T-helper 9 cell (primary cell): Measurements from ENCODE around the gene HSD17B12.
"Not testable (repeated sequence)": the region's sequence is repeated elsewhere in the genome, so short reads cannot be mapped to it uniquely, and the experiment has no call there.

ENCODE experiments used
- DNase-seq: peaks from one replicate; pipeline ENCODE4 v3.0.0-alpha.2; 2020
- total RNA-seq, 2 donors: gene quantifications; one replicate each; lab custom pipeline; 2026; lab: John Stamatoyannopoulos, UW

Gene HSD17B12
- 13.3 to 15.9 reads per million in 2 donors for total RNA-seq

- peak; percentile 97 for DNase-seq
These were observed at the start of gene HSD17B12 for GRCh38 chr11:43680521-43681400. HSD17B12 (plus strand) TSS chr11:43680738; CDS start chr11:43680828, 90 bp downstream.

- no peak for DNase-seq
These were observed 48.8 kb upstream of the HSD17B12 start for GRCh38 chr11:43631732-43632131.

GRCh38 chr11:43632181-43632580, 48.4 kb upstream of the HSD17B12 start:
- DNase-seq, result no peak

- no peak for DNase-seq
These were observed 41.8 kb upstream of the HSD17B12 start for GRCh38 chr11:43638717-43639116.

GRCh38 chr11:43639224-43639623, 41.3 kb upstream of the HSD17B12 start:
- DNase-seq, result no peak

GRCh38 chr11:43639920-43640319, 40.6 kb upstream of the HSD17B12 start:
- no peak for DNase-seq

- peak; percentile 79 for DNase-seq
These were observed 36.5 kb upstream of the HSD17B12 start for GRCh38 chr11:43643898-43644620.

- DNase-seq, result no peak
These were observed 35.8 kb upstream of the HSD17B12 start for GRCh38 chr11:43644621-43645299.

- DNase-seq, result no peak
These were observed 33.8 kb upstream of the HSD17B12 start for GRCh38 chr11:43646767-43647166.

- no peak for DNase-seq
These were observed 31.6 kb upstream of the HSD17B12 start for GRCh38 chr11:43648888-43649287.

GRCh38 chr11:43649501-43649900, 31.0 kb upstream of the HSD17B12 start:
- no peak for DNase-seq

GRCh38 chr11:43649921-43650320, 30.6 kb upstream of the HSD17B12 start:
- no peak for DNase-seq

GRCh38 chr11:43663018-43663417, 17.5 kb upstream of the HSD17B12 start:
- not testable (repeated sequence) for DNase-seq

- no peak for DNase-seq
These were observed 16.2 kb upstream of the HSD17B12 start for GRCh38 chr11:43664295-43664694.

- not testable (repeated sequence) for DNase-seq
These were observed 9.3 kb upstream of the HSD17B12 start for GRCh38 chr11:43671284-43671683.

- no peak for DNase-seq
These were observed 6.0 kb upstream of the HSD17B12 start for GRCh38 chr11:43674560-43674959.

GRCh38 chr11:43676933-43677332, 3.6 kb upstream of the HSD17B12 start:
- no peak for DNase-seq

GRCh38 chr11:43681401-43681942, 934 bp downstream of the HSD17B12 start:
- DNase-seq, result no peak

GRCh38 chr11:43682081-43682480, 1.5 kb downstream of the HSD17B12 start:
- not testable (repeated sequence) for DNase-seq

GRCh38 chr11:43685440-43685839, 4.9 kb downstream of the HSD17B12 start:
- DNase-seq, result no peak

- DNase-seq, result no peak
These were observed 5.7 kb downstream of the HSD17B12 start for GRCh38 chr11:43686207-43686606.

- no peak for DNase-seq
These were observed 6.7 kb downstream of the HSD17B12 start for GRCh38 chr11:43687120-43687791.
